NCI-H2107 (cell line): ENCODE measurements around the gene PYGM.
A peak's percentile ranks its signal among the peaks of the same experiment; 100 is the strongest.

Experiments used
- DNase-seq: peaks from one replicate; lab custom pipeline; 2025; lab: John Stamatoyannopoulos, UW

PYGM gene

DNA sequence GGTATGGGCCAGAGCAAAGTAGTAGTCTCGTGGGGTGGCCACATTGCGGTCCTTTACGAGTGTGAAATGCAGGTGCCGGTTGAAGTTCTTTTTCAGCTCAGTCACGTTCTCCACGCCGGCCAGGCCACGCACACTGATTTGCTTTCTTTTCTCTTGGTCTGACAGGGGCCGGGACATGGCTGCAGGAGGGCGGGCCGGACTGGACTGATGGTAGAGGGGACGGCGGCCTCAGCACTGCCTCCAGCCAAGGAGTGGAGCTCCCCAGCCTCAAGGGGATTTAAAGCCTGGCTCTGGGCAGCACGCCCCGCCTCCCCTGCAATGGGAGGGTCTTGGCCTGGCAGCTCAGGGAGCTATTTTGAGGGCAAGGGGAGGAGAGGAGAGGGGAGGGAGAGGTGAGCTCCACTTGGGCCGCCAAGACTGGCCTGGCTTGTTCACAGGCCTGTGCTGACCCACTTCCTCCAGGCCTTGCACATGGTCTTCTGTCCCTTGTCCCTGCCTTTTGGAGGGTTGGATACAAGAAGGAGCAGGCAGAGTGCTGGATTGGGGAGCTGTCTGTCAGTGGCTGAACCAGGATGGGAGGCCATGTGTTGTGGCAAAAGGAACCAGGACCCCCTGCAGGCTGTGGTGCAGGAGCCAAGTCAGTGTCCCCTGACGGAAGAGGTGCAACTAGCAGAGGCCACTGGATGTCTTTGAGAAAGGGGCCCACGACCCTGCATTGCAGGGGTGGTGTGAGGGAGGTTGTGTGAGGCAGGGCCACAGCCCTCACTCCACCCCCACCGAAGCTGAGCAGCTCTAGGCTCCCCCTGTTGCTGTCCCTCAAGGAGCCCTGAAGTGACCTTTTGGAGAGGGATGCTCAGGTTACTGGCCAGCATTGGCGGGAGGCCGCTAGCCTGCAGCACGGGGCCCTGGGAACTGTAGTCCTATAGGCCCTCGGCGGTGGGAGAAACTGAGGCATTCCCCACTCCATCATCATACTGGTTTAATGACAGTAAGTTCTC lies at the start of gene PYGM:
PYGM (minus strand) TSS at position 253 of the 998 bp plus-strand sequence; CDS start at position 177, 76 bp downstream.
- DNase-seq, result no peak

DNA sequence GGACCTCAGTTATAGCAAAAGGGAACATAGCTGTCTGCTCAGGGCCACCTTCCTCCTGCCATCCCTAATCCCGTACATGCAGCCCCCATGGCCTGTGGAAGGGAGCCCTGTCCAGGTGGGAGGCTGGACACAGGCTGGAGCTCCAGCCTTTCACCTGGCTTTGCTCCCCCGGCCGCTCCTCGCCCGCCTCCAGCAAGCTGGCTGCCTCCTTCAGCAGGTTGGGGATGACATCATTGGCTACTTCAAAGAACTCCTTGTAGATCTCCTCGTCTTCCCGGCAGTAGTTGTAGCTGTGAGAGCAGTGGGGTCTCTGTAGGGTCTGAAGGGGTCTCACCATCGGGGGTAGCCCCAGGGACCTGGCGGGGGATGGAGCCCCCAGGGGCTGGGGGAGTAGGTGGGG lies 45.7 kb upstream of the PYGM start:
- DNase-seq, result no peak

DNA sequence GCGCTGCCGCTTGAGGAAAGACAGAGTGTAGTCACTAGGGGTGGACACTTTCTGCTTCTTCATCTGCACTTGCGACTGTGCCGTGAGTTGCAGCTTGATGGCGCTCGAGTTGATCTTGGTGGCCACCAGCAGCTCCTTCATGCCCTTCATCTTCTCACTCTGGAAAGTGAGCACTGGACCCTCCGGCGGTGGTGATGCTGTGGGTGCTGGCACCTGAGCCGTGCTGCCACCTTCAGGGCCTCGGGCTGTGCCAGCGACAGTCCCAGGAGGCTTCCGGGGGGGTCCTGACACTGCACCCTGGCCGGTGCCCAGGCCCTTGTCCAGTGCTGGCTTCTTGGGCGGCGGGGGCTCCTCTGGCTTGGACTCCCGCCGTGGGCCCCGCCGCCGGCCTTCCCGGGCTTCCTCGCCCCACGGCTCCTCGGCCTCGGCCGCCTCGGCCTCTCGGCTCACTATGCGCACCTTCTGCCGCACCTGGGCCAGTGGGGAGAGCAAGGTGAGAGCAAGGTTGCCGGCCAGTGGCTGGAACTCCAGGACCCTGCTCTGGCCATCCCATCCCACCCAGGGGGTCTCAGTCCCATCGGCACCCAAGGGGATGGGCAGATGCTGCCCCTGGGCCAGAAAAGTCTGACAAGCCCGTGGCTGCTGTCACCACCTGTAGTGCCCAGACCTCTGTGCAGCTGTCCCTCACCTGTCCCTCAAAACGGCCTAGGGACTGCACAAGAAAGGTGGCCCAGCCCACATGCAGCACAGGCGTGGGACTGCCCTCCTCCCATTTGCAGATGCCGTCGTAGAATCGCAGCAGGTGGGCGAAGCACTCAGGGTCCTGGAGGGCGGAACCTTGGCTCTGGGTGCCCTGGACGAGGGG lies 44.8 kb upstream of the PYGM start:
- DNase-seq, result no peak

DNA sequence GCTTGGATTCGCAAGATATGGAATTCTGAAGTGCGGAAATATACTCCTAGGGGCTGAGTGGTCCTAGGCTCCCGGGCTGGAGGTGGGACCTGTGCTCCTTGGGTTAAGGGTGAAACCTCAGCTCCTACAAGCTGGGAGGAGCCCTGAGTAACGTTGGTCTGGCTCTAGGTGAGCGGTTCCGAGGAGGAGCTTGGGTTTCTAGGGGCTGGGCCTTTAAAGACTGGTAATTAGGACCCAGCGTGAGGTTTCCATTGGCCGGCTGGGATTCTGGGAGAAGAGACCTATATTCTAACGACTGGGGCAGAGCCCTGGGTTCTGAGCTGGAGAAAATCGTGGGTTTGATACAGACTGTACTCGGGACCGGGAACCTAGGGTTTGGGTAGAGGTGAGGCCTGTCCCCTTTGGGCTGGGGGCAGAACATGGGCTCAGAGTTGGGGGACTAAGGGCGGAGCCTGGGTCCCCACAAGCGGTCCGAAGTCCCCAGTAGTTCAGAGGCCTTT lies 44.1 kb upstream of the PYGM start:
- no peak for DNase-seq

DNA sequence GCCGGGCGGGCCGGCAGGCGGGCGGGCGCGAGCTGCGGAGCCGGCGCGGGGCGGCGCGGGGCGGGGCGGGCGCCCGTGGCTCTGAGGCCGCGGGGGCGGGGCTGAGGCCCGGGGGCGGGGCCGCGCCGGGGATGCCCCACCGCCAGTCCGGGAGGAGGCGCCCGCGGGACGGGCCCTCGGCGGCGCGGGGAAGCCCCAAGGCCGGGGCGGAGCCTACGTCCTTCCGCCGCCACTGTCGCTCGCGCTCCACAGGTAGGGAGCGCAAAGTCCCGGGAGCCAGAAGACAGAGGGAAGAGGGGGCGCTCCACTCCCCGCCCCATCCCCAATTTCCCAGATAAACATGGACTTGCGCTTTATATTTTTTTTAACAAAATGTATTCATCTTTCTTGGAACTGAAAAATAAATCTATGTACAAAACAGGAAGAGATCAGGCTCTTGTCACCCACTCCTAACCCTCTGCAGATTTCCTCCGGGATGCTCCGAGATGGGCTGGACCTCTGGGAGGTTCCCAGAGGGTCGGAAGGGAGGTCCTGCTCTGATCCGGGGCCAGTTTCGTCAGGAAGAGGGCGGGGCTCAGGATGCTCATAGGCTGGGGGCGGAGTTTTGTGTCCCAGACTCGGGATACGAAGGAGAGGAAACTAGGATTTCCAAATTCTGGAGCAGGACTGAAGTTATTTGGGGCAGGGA lies 43.5 kb upstream of the PYGM start, which contains the start of gene MAP4K2:
MAP4K2 (minus strand) TSS at position 57 of the 688 bp plus-strand sequence. CDS start 65 bp downstream, outside the sequence.
- DNase-seq, result peak; percentile 76

DNA sequence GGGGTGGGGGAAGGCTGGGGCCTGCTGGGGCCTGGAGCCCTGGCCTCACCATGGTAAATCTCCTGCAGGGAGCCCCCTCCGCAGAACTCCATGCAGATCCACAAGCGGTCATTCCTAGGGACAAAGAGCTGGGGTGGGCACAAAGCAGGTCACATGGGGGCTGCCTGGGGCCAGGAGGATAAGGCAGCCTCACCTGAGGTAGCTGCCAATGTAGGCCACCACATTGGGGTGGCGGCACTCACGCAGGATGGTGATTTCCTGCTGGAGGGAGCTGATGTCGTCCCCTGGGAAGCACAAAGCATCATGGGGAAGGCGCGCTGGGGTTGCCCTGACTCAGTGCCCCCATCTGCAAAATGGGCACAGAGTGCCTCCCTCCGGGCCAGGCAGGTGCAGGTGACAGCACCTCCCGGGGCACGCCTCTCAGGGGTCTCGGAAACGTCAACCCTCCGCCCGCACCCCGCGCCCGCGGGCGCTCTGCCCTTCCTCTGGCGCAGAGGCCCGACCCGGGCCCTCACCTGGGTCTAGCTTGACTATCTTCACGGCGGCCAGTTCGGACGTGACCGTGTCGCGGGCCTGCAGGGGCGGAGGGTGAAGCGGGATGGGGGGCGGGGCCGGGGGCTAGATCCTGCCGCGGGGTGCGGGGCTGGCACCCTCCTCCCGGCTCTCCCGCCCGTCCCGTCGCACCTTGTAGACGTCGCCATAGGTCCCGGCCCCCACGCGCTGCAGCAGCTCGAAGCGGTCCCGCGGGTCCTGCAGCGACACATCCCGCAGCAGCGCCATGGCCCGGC lies 42.8 kb upstream of the PYGM start:
- no peak for DNase-seq

DNA sequence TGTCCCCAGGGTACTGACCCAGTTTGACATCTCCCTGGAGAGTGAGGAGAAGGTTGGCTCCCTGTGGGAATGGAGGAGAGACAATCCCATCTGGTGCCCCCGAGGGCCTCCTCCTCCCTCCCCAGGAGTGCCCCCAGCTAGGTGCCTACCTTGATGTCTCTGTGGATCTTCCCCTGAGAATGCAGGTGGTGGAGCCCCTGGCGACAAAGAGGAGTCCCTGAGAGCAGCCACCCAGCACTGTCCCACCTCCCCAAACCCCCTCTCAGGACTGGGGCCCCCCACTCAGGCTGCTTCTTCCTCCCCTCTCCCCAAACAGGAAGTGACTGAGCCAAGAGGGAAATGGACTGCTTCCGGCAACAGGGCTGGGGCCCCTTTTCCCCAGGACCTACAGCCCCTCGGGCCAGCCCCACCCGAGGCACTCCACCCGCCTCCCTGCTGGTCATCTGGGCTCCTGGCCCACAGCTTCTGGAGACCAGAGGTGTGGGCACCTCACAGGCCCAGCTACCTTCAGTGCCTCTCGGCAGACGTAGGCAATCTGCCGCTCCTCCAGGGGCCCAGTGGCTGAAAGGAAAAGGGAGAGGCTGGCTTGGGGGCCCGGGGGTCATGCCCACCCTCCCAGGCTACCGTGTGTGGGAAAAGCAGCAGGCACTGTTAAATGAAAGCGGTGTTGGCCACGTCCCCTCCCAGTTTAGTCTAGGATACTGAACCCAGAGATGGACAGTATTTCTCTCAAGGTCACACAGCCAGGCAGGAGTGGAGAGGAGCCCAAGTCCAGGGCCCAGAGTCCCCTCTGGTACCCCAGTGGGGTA lies 42.0 kb upstream of the PYGM start:
- DNase-seq, result no peak

DNA sequence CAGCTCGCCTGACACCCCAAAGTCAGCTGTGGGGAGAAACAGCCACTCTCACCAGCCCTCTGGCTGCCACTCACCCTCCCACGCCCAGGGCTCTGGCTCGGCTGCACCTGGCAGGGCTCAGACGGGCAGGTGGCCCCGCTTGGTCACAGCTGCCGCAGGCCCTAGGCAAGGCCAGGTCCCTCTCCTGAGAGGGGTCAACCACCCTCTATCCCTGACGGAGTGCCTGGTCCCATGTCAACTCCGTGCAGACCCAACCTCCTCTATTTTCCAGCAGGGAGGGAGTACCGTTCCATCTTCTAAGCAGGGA lies 41.3 kb upstream of the PYGM start:
- DNase-seq, result no peak

DNA sequence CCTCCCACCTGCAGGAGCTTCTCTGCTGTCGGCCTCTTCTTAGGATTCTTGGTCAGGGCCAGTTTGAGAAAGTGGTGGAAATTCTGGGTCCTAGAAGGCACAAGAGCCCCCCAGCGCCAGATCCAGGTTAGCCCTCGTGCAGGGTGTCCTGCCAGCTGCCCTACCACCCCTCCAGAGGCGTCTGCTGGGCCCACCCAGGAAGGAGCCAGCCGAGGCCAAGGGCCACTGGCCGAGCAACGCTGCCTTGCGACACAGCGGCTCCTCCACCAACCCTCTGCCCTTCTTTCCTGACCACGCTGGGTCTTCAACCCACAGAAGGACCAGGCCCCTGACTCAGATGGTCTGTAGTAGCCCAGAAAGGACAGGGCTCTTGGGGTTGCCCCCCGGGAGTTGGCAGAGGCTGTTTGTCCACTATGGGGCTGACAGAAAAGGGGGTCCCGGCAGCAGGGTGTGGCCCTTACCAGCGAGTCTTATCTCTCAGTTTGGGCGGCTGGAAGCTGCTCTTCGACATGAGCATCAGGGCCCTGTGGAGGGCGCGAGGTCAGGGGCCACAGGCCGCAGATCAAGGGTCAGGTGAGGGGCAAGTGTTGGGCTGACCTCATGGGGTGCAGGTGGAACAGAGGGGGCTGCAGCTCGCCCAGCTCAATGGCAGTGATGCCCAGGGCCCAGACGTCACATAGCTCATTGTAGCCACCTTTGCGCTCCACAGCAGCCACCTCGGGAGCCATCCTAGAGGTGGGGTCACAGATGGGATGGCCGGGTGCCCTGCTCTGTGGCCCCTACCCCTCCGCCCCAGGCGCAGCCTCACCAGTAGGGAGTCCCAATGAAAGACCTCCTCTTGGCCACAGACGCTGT lies 40.8 kb upstream of the PYGM start:
- DNase-seq, result no peak

DNA sequence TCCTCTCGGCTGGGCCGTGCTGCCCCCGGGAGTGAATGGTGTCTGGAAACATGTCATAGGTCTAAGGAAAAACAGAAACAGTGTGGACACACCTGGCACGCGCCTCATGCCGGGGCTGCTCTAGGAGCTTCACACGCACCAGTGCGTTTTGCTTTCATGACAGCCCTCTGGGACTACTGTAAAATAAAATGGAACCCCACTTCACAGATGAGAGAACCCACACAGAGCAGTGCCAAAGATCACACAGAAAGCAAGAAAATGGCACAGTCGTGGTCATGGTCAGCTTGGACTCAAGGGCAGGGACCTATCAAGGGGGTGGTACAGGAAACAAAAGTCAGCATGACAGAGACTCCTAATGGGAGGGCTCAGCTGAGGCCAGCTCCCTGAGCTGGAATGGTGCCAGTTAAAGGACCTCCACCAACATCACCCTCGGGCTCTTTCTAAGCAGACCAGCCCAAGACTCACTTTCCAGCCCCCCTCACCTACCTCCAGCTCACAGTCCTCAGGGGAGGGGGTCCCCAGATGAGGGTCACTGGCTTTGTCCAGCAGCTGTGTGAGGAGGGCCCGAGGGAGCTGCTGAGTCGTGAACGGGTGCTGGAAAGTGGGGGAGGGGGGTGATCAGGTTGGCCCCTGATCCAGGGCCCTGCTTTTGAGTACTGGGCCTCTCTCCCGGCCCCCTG lies 40.0 kb upstream of the PYGM start:
- DNase-seq, result no peak

DNA sequence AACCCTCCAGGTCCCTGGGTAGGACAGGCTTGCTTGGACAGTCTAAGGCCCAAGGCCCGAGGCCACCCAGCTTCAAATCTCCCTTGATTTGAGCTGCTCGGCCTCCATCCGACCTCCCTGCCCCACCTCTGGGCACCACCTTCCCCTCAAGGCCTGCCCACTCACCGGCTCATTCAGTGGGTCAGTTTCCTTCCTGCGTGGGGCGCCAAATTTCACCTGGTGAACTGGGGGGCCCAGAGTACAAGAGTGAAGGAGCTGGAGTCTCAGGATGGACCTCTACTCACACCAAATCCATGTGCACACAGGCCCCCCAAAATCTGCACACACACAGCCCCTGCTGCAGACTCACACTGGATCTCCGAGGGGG lies 39.5 kb upstream of the PYGM start:
- no peak for DNase-seq

DNA sequence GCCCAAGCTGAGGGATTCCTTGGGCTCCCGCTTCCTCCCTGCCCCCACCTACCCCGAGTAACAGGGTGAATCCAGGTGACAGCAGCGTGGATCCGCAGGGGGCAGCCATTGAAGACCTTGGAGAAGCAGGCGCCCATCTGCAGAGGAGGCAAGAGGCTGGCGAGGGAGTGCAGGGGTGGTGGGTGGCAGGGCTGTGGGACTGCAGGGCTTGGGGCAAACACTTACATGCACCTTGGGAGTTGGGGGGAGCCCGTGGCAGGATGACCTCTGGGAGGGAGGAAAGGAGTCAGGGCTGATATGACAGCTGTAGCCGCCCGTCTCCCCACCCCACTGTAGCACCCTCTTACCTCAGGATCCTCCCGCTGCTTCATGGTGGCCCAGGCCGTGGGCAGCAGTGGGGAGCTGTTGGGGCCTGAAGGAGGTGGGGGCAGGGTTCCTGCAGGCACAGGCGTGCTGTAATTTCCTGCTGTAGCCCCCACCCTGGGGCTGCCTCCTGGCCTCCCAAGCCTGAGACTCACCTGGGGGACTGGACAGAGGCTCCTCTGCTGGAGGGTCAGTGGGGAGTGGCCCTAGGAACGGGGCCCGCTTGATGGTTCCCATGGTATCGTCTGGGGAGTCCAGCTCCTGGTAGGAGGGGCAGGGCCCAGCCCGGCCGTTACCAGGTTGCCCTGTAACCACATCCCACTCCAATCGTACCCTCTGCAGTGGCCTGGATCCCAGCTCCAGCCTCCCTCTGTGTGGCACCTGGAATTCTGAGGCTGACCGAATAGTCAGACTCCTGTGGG lies 37.2 kb upstream of the PYGM start:
- DNase-seq, result no peak

DNA sequence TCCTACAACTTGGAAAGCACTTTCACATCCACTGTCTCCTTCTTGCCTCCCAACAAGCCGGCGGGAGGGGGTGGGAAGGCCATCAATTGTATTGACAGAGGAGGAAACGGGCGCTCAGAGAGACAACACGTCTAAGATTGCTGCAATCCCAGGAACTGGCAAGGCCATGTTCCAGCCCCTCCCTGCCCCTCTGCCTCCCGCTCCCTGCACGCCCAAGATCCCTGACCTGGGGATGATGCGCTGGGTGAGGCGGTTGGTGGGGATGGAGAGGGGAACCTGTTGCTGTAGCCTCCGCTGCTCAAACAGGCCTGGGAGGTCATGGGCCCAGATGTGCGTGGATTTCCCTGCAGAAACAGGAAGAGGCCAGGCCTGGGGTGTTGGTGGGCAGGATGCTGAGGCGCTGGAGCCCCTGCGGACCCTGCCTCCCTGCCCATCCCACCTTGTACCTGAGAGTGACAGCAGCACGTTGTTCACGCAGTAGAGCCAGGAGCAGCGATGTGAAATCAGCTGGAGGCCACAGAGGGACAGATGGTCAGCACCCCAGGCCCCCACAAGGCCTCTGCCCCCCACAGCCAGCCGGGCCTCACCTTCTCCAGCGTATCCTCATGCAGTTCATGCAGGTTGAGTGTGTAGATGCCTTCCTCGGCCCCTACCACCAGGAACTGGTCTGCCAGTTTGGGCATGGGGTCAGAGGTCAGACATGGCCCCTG lies 36.4 kb upstream of the PYGM start:
- no peak for DNase-seq

DNA sequence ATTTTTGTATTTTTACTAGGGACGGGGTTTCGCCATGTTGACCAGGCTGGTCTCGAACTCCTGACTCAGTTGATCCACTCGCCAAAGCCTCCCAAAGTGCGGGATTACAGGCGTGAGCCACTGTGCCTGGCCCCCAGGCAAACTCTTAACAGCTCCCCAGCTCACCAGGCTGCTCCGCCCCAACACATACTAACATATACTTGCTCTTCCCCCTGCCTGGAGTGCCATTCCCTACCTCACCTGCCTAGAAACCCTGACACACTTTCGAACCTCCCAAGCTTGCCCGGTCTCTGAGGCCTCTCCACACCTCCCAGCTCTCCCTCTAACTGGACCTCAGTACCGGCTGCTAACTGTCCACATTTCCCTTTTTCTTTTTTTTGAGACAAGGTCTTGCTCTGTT lies 34.8 kb upstream of the PYGM start:
- no peak for DNase-seq

DNA sequence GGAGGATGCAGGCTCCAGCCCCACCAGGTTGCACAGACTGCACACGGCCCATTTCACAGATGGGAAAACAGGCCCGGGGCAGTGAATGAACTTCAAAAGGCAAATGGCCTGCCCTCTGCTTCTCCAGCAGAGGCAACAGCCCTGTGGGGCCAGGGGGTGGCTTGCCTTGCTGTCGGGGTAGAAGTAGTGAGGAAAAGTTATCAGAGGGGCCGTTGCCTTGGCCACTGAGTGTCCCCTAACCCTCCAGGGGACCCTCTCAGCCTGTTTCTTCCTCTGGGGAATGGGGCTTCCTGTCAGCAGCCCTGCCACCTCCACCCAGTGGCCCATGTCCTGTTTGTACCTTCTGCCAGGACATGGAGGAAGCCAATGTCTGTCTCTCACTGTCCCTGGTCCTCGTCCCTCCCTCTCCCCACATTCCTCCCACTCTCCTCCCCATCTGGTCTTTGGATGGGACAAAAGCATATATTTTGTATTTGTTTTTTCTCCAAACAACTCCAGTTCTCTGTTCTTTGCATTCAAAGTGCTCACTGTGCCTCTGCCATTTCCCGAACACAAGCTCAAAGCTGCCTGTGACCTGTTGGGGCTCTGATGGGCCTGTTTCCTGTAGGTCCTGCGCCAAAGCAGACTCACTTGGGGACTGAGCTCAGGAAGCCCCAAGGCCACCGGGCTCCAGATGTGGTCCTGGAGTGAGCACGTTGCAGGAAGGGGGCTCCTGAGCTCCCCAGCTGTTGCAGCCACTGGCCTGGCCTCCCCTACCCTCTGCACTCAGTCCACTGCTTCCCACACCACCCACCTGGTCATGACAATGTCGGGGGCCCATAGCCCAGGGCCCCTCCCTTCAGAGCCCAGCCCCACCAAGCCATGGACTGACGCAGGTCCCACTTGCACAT lies 33.7 kb upstream of the PYGM start:
- DNase-seq, result no peak

DNA sequence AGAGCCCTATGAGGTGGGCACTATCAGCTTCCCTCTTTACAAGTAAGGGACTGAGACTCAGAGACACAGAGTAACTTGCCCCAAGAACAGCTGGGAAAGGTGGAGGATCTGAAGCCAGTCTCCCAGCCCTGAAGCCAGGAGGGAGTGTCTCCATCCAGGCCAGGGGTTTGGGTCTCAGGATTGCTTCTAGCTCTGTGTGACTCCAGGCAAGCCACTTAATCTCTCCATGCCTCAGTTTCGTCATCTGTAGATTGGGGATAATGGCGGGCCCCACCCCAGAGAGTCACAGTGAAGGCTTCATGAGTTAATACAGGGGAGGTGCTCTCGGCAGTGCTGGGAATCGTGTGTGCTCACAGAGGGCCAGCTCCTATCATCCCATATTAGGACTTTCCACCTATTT lies 32.7 kb upstream of the PYGM start:
- DNase-seq, result no peak
